ENCODE data around the gene FAM222B. TPM values are rescaled to one million over a fixed set of nuclear protein-coding genes. Genes with fewer than 3 reads are reported as not detected.

FAM222B gene
- total and polyA plus RNA-seq, 9 of the 15 experiments (the other 6 are each of a cell fraction or from before 2014, with no cell fraction given), result 4.0 to 34.6 (median 7.5) TPM

GRCh38 chr17:28725660-28726225, 116.8 kb downstream of the FAM222B start (continued):
- TF ChIP-seq ZNF12 (CRISPR knock-in tag; IDR thresholded peaks at IDR 0.05) (peak; percentile 83; the same call in 1 of the 2 replicates), SAFB (IDR thresholded peaks at IDR 0.05; ENCODE audit: borderline replicate concordance, low read depth, low read length) (peak; percentile 66; the same call in 1 of the 2 replicates), CCNT2 (IDR thresholded peaks at IDR 0.05; ENCODE audit: borderline replicate concordance, extremely low read depth, insufficient read length, low read depth, low read length) (peak; percentile 81), TBP (optimal IDR thresholded peaks at IDR 0.05; ENCODE audit: low read depth, low read length) (no peak), NR2C1 (IDR thresholded peaks at IDR 0.05) (no peak), NR2C1 (tag; IDR thresholded peaks at IDR 0.05) (0 out of 2 replicates have a peak, but pooled peaks have one; percentile 21), ARID4B (CRISPR knock-in tag; IDR thresholded peaks at IDR 0.05) (peak; percentile 88; the same call in 1 of the 2 replicates), ZBED1 (IDR thresholded peaks at IDR 0.05) (0 out of 2 replicates have a peak, but pooled peaks have one; percentile 29), CBX5 (IDR thresholded peaks at IDR 0.05; ENCODE audit: borderline replicate concordance, low read depth) (peak; percentile 37), YY1 (IDR thresholded peaks at IDR 0.05; ENCODE audit: borderline replicate concordance in 1 of 3, control insufficient read depth in 1 of 3, extremely low read depth in 1 of 3, insufficient read depth in 3 of 3, insufficient read length in 1 of 3, insufficient replicate concordance in 2 of 3, low read depth in 1 of 3, low read length in 2 of 3) (peak in 2 of 3 experiments; percentile 3 to 68), E2F5 (CRISPR knock-in tag; IDR thresholded peaks at IDR 0.05) (0 out of 2 replicates have a peak, but pooled peaks have one; percentile 61), FUS (optimal IDR thresholded peaks at IDR 0.05; ENCODE audit: low read depth, low read length) (peak; percentile 97), BHLHE40 (IDR thresholded peaks at IDR 0.05; ENCODE audit: low read length) (peak; percentile 95), ZBTB5 (IDR thresholded peaks at IDR 0.05) (peak; percentile 79), ZNF639 (CRISPR knock-in tag; conservative IDR thresholded peaks at IDR 0.05 in 1 of 2, IDR thresholded peaks at IDR 0.05 in 1 of 2) (peak in 1 of 2 experiments; percentile 60; a peak in 1 of 4 replicates), MAX (CRISPR knock-in tag; IDR thresholded peaks at IDR 0.05) (peak; percentile 97), PHF8 (IDR thresholded peaks at IDR 0.05; ENCODE audit: borderline replicate concordance, low read length) (peak; percentile 91)

All from K562 (cell line).